SK-N-SH (cell line): ENCODE data around the gene RPL19. TPM values are rescaled to one million over a fixed set of nuclear protein-coding genes. Genes with fewer than 3 reads are reported as not detected.

Source experiments
- CTCF ChIA-PET: fragments of 300-600, 350-600 bp; formaldehyde crosslinking; extraction: SDS; loops from one replicate; lab custom pipeline; 2021; lab: Yijun Ruan, JAX
- POLR2A ChIA-PET: fragments of 350-600 bp; sonication (Branson Sonifier 250); formaldehyde crosslinking; extraction: SDS; loops from one replicate; lab custom pipeline; 2020; ENCODE audit warnings: antibody characterized with exemption, inconsistent platforms; lab: Yijun Ruan, JAX
- DNase-seq: peaks from one replicate; pipeline ENCODE4 v3.0.0; 2012
- H2AFZ ChIP-seq: fragments of 200-600 bp; sonication (generic); 2 replicates; pipeline ENCODE4 v1.8.1; 2016; ENCODE audit warnings: antibody characterized with exemption, mild to moderate bottlenecking, low read depth
- H3F3A ChIP-seq: fragments of 200-600 bp; sonication (generic); replicated peaks from 2 replicates; pipeline ENCODE3; 2016; ENCODE audit warnings: antibody characterized with exemption, mild to moderate bottlenecking; ENCODE audit not compliant: insufficient read depth
- H3K27ac ChIP-seq, 2 experiments: fragments of 200-500 bp in 1 of 2; fragments of 200-600 bp in 1 of 2; sonication (Bioruptor generic) in 1 of 2; sonication (generic), shearing (Covaris generic) in 1 of 2; 2 replicates each; pipeline versions ENCODE4 v1.5.1 to v1.6.1; 2014 to 2016; ENCODE audit warnings: low read depth in 2 of 2, inconsistent platforms in 1 of 2, low read length in 1 of 2, mild to moderate bottlenecking in 1 of 2, mixed read lengths in 1 of 2
- H3K27me3 ChIP-seq: fragments of 200-600 bp; sonication (generic), shearing (Covaris generic); 2 replicates; pipeline ENCODE4 v1.6.1; 2016; ENCODE audit warnings: mixed run types; ENCODE audit not compliant: insufficient read depth
- H3K36me3 ChIP-seq, 2 experiments: fragments of 200-500 bp in 1 of 2; fragments of 200-600 bp in 1 of 2; sonication (Bioruptor generic) in 1 of 2; sonication (generic) in 1 of 2; replicated peaks in 1 of 2; 2 replicates each; pipeline versions ENCODE3 to v1.5.1; 2014 to 2016; ENCODE audit warnings: low read length in 1 of 2, mild to moderate bottlenecking in 1 of 2; ENCODE audit not compliant: insufficient read depth in 2 of 2, control insufficient read depth in 1 of 2
- H3K4me1 ChIP-seq, 2 experiments: fragments of 200-500 bp in 1 of 2; fragments of 200-600 bp in 1 of 2; sonication (Bioruptor generic) in 1 of 2; sonication (generic), shearing (Covaris generic) in 1 of 2; 2 replicates each; pipeline versions ENCODE4 v1.5.1 to v1.6.1; 2014 to 2016; ENCODE audit warnings: low read depth in 1 of 2, low read length in 1 of 2, mixed run types in 1 of 2; ENCODE audit not compliant: insufficient read depth in 2 of 2, control insufficient read depth in 1 of 2
- H3K4me2 ChIP-seq: fragments of 200-600 bp; sonication (generic), shearing (Covaris generic); 2 replicates; pipeline ENCODE4 v1.6.1; 2017; ENCODE audit warnings: mixed run types
- H3K4me3 ChIP-seq, 2 experiments: fragments of 200-500 bp in 1 of 2; fragments of 200-600 bp in 1 of 2; sonication (Bioruptor generic) in 1 of 2; sonication (generic), shearing (Covaris generic) in 1 of 2; 2 replicates each; pipeline versions ENCODE4 v1.5.1 to v1.8.1; 2014 to 2016; ENCODE audit warnings: low read depth in 2 of 2, inconsistent platforms in 1 of 2, low read length in 1 of 2, mild to moderate bottlenecking in 1 of 2, mixed read lengths in 1 of 2, moderate library complexity in 1 of 2
- H3K79me2 ChIP-seq: fragments of 200-600 bp; sonication (generic); 2 replicates; pipeline ENCODE4 v1.8.1; 2017; ENCODE audit warnings: mild to moderate bottlenecking; ENCODE audit not compliant: insufficient read depth
- H3K9ac ChIP-seq: fragments of 200-600 bp; sonication (generic); 2 replicates; pipeline ENCODE4 v1.6.1; 2017; ENCODE audit warnings: mixed run types
- H3K9me2 ChIP-seq: fragments of 200-600 bp; sonication (generic); 2 replicates; pipeline ENCODE4 v1.6.1; 2017; ENCODE audit warnings: mixed run types
- H3K9me3 ChIP-seq: fragments of 200-600 bp; sonication (generic); 2 replicates; pipeline ENCODE4 v1.6.1; 2017; ENCODE audit warnings: mixed run types, mild to moderate bottlenecking, moderate library complexity
- H4K20me1 ChIP-seq: fragments of 200-600 bp; sonication (generic); 2 replicates; pipeline ENCODE4 v1.6.1; 2017; ENCODE audit warnings: mild to moderate bottlenecking, mixed run types; ENCODE audit not compliant: insufficient read depth
- CHD2 ChIP-seq: fragments of 150-350 bp; IDR thresholded peaks from 2 replicates; pipeline ENCODE4 v1.6.1; 2018; ENCODE audit warnings: low read length; ENCODE audit not compliant: partially characterized antibody
- ELF1 ChIP-seq: IDR thresholded peaks from 2 replicates; pipeline ENCODE4 v1.4.0; 2012
- FOSL2 ChIP-seq: IDR thresholded peaks from 2 replicates; pipeline ENCODE4 v1.4.0; 2012; ENCODE audit warnings: low read depth, mild to moderate bottlenecking, moderate library complexity, borderline replicate concordance
- FOXJ3 ChIP-seq: sonication (generic); formaldehyde crosslinking; IDR thresholded peaks from 2 replicates; pipeline ENCODE4 v1.5.1; 2020; ENCODE audit warnings: mild to moderate bottlenecking, missing genetic modification reagents
- GABPA ChIP-seq: IDR thresholded peaks from 2 replicates; pipeline ENCODE4 v1.4.0; 2012; ENCODE audit warnings: low read depth, mild to moderate bottlenecking
- GATA2 ChIP-seq: sonication (generic); formaldehyde crosslinking; IDR thresholded peaks from 2 replicates; pipeline ENCODE4 v1.5.0; 2020; ENCODE audit warnings: mild to moderate bottlenecking, missing genetic modification reagents
- JUND ChIP-seq: IDR thresholded peaks from 2 replicates; pipeline ENCODE4 v1.4.0; 2012
- MEF2A ChIP-seq: IDR thresholded peaks from 2 replicates; pipeline ENCODE4 v1.4.0; 2012; ENCODE audit warnings: low read depth, borderline replicate concordance
- MXI1 ChIP-seq: IDR thresholded peaks from 2 replicates; pipeline ENCODE4 v1.6.1; 2012; ENCODE audit warnings: mild to moderate bottlenecking, low read depth, low read length, improper control_type of control experiment
- NFIC ChIP-seq: IDR thresholded peaks from 2 replicates; pipeline ENCODE4 v1.4.0; 2012; ENCODE audit warnings: borderline replicate concordance
- NRF1 ChIP-seq: IDR thresholded peaks from 2 replicates; pipeline ENCODE4 v1.6.1; 2012; ENCODE audit warnings: low read depth, mild to moderate bottlenecking, low read length
- POLR2AphosphoS5 ChIP-seq: IDR thresholded peaks from 2 replicates; pipeline ENCODE4 v1.6.1; 2012; ENCODE audit warnings: low read depth, low read length
- RXRA ChIP-seq: IDR thresholded peaks from 2 replicates; pipeline ENCODE4 v1.4.0; 2012; ENCODE audit warnings: low read depth, mild to moderate bottlenecking, borderline replicate concordance
- SIN3A ChIP-seq: IDR thresholded peaks from 2 replicates; pipeline ENCODE4 v1.6.1; 2012; ENCODE audit warnings: low read depth, mild to moderate bottlenecking, low read length, moderate library complexity, borderline replicate concordance
- SMC3 ChIP-seq: IDR thresholded peaks from 2 replicates; pipeline ENCODE4 v1.6.1; 2012; ENCODE audit warnings: low read depth, low read length, improper control_type of control experiment
- TCF12 ChIP-seq: IDR thresholded peaks from 2 replicates; pipeline ENCODE4 v1.4.0; 2012
- USF2 ChIP-seq: fragments of 150-350 bp; IDR thresholded peaks from 2 replicates; pipeline ENCODE4 v1.6.1; 2017; ENCODE audit warnings: antibody characterized with exemption, low read length, low read depth, borderline replicate concordance
- WGBS: methylation state at CpG from one replicate; pipeline ENCODE4 v1.1.6; 2017; ENCODE audit warnings: low lambda C conversion rate; 5-methylcytosine and 5-hydroxymethylcytosine counted together
- polyA plus RNA-seq, 3 experiments: library from polyadenylated mRNA; depleted of rRNA; stranded (reverse); fragments of >200 nt; gene quantifications; 2 replicates each; pipeline ENCODE4 v1.2.3, GENCODE V29; 2012
- TF ChIP-seq, protein P1 (sequence below): IDR thresholded peaks from 2 replicates; pipeline ENCODE4 v1.4.0; 2012; ENCODE audit warnings: low read depth, borderline replicate concordance
- TF ChIP-seq, protein P2 (sequence below): IDR thresholded peaks from 2 replicates; pipeline ENCODE4; 2012

Gene RPL19
- polyA plus RNA-seq, 1 of the 3 experiments (the other 2 are of a cell fraction): 3,473 TPM

- peaks cover 0 to 3% of the 10 kb centered on the region in 2 experiments; a peak in 2 of 4 replicates for H3K4me1 ChIP-seq
- H3K27me3 ChIP-seq: no peaks in the 10 kb centered on the region
- no peak overlapping the region for H3K27ac ChIP-seq
- no peaks in the 10 kb centered on the region for H3K9me3 ChIP-seq
- no peak overlapping the region for H3K9ac ChIP-seq
- no peak overlapping the region for H3K4me2 ChIP-seq
- ChIA-PET CTCF (interaction anchor here (1.4 to 7.6 kb wide), 4 partner anchors 26 to 185 kb away, joined by 6 to 96 read pairs (median 24); partner anchors contain the start of genes CACNB1 and RPL19), POLR2A (no interaction called here)
- H3K9me2 ChIP-seq: no peaks in the 10 kb centered on the region
- H3K79me2 ChIP-seq: no peaks in the 10 kb centered on the region
- no peak overlapping the region for H2AFZ ChIP-seq
- DNase-seq: no peak
- H4K20me1 ChIP-seq: no peaks in the 10 kb centered on the region
- TF ChIP-seq USF2 (no peak), GABPA (no peak), GATA2 (CRISPR knock-in tag) (no peak), FOXJ3 (CRISPR knock-in tag) (no peak), NRF1 (no peak), FOSL2 (no peak), MXI1 (no peak), MEF2A (no peak), ELF1 (no peak), SMC3 (no peak), SIN3A (no peak), CHD2 (no peak), POLR2AphosphoS5 (no peak), RXRA (no peak), NFIC (no peak), TCF12 (no peak), JUND (no peak)
- TF ChIP-seq, protein P1, sequence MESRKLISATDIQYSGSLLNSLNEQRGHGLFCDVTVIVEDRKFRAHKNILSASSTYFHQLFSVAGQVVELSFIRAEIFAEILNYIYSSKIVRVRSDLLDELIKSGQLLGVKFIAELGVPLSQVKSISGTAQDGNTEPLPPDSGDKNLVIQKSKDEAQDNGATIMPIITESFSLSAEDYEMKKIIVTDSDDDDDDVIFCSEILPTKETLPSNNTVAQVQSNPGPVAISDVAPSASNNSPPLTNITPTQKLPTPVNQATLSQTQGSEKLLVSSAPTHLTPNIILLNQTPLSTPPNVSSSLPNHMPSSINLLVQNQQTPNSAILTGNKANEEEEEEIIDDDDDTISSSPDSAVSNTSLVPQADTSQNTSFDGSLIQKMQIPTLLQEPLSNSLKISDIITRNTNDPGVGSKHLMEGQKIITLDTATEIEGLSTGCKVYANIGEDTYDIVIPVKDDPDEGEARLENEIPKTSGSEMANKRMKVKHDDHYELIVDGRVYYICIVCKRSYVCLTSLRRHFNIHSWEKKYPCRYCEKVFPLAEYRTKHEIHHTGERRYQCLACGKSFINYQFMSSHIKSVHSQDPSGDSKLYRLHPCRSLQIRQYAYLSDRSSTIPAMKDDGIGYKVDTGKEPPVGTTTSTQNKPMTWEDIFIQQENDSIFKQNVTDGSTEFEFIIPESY: no peak
- TF ChIP-seq, protein P2, sequence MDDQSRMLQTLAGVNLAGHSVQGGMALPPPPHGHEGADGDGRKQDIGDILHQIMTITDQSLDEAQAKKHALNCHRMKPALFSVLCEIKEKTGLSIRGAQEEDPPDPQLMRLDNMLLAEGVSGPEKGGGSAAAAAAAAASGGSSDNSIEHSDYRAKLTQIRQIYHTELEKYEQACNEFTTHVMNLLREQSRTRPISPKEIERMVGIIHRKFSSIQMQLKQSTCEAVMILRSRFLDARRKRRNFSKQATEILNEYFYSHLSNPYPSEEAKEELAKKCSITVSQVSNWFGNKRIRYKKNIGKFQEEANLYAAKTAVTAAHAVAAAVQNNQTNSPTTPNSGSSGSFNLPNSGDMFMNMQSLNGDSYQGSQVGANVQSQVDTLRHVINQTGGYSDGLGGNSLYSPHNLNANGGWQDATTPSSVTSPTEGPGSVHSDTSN: no peak
- WGBS: 91% methylated on average over 14 of the region's 14 CpGs
- peaks cover 3% of the 10 kb centered on the region for H3F3A ChIP-seq
- no peak overlapping the region for H3K4me3 ChIP-seq
- no peaks in the 10 kb centered on the region for H3K36me3 ChIP-seq
Measured at GRCh38 chr17:39169101-39169500, 31.0 kb upstream of the RPL19 start.
